M059J (cell line): Measurements from ENCODE around the gene NKD2. TPM values are rescaled to one million over a fixed set of nuclear protein-coding genes. Genes with fewer than 3 reads are reported as not detected.
"Not testable (repeated sequence)": the region's sequence is repeated elsewhere in the genome, so short reads cannot be mapped to it uniquely, and the experiment has no call there.

Experiments
- DNase-seq: peaks from one replicate; pipeline ENCODE4 v3.0.0-alpha.2; 2012; ENCODE audit warnings: low read depth
- total RNA-seq: library from RNA; depleted of rRNA; stranded (reverse); fragments of >200 nt; shearing (Covaris generic); gene quantifications from 2 replicates; pipeline ENCODE4 v1.2.3, GENCODE V29; 2014

The NKD2 gene
- total RNA-seq, 1 experiment from 2014 or later, result 0.32 TPM

DNA sequence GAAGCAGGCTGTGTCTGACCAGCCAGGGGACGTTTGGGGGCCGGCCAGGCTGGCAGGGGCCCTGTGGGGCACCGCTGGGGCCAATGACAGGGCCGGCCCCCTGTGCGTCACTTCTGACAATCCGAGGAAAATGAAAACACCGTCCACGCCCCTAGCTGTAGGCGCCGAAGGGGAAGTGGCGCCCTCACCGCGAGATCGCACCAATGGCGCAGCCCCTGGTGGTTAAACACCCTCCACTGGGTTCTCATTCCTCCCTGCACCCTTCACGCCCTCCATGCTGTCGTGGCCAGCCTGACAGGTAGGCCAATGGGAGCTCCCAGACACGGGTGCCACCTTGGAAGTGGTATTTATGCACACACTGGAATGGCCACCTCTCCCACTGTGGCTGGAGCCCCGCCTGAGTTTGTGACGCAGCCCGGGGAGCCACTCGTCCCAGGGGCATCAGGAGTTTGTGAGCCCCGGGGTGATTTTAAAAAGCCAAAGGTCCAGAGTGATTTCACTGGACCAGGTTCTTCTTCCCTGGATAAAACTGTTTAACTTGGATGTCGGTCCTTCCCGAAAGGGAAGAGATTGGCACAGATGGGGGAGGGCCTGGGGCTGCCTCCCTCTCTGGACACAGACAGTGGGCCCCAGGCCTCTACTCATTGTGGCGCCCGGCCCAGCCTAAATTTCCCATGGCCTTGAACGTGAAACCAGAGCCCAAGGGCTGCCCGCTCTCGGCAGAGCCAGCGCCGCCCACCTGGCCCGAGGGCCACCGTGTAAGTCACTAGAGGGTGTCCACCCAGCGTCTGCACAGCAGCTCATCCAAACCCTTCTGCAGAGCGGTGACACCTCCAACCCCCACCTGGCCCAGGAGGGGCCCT is 49.7 kb downstream of the NKD2 start:
- no peak for DNase-seq

DNA sequence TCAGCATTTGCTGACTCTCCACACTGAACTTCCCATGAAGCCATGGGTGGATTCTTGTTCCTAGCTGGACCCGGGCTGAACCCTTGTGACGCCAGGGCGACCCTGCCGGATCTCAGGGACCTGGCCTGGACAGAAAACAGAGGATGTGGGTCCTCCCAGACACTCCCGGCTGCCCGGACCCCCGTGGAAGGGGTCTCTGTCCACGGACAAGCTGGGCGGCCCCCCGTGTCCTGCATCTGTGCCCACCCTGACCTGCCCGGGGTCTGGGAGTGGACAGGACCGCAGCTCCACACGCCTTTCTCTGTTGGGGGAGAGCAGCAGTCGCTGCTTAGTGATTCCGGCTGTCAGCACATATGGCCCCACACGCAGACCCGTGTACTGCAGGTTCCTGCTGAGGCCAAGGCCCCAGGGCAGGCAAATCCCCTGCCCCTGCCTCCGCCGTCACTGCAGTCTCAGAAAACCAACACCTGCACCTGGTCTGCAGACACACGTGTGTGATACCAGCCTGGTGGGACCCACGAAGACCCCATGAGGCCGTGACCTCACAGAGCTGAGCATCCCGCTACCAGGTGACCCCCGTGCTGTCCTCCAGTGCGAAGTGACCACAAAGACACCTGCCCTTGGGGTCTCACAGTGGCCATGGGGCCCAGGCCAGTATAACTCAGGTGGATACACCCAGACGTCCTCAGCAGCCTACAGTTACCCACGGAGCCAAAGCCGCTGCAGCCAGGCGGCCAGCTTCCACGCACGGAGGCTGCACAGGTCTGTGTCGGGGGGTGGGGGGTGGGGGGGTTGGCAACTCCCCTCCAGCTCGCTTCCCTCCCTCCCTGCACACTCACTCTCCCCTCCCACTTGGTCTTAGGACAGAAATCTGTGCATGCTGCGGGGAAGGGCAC is 50.6 kb downstream of the NKD2 start:
- DNase-seq, result no peak

DNA sequence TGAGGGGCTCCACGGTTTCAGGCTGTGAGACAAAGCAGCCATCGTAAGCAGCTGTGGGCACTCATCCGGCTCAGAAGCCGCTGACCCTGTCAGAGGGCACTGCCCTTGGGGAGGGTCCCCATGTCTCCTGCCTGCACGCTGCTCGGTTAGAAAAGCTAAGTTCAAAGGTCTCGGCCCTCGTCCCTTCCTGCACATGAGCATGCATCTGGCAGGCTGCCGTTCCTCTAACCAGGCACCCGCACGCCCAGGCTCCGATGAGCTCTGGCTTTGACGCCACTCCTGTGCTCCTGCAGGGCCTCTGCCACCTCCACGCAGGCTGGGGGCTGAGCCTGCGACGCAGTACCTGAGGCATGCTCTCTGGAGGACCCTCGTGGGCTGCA is 51.3 kb downstream of the NKD2 start:
- DNase-seq, result no peak

DNA sequence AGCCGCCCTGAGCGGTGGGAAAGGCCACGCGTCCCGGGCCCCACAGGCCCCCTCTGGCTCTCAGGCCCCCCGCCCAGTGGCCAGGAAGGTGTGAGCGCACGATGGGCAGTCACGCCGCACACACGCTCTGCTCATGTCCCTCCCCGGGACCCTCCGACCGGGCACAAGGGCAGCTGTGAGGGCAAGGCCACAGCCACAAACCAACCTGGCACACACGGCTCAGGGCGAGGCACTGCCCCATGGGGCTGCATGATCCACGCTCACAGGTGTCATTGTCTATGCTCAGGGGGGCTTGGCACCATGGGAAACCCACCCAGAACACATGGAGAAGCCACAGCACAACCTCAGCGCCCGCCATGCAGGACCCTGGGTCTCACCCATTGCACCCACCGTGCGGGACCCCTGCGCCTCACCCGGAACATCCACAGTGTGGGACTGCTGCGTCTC is 52.0 kb downstream of the NKD2 start:
- no peak for DNase-seq

DNA sequence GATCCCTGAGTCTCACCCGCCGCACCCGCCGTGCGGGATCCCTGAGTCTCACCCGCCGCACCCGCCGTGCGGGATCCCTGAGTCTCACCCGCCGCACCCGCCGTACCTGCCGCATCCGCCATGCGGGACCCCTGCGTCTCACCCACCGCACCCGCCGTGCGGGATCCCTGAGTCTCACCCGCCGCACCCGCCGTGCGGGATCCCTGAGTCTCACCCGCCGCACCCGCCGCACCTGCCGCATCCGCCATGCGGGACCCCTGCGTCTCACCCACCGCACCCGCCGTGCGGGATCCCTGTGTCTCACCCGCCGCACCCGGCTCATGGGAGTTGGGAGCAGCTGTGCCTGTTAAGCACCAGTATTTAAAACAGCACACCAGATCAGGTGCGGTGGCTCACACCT is 52.7 kb downstream of the NKD2 start:
- not testable (repeated sequence) for DNase-seq

DNA sequence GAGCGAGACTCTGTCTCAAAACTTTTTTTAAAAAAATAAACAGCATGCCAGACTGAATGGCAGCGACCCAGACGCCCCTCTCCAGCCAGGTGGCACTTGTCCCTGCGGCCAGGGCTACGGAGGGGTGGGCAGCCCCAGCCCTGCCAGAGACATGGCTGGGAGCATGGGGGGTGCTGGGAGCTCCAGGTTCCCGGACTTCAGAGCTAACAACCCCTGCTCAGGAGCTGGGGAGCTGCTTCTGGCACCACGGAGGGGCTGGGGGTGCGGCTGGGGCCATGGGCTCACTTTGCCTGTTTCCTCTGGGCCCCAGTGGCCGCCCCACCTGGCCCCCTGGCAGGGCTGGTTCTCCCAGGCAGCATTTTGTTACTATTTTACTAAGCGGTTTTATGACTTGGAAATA is 53.3 kb downstream of the NKD2 start:
- no peak for DNase-seq

DNA sequence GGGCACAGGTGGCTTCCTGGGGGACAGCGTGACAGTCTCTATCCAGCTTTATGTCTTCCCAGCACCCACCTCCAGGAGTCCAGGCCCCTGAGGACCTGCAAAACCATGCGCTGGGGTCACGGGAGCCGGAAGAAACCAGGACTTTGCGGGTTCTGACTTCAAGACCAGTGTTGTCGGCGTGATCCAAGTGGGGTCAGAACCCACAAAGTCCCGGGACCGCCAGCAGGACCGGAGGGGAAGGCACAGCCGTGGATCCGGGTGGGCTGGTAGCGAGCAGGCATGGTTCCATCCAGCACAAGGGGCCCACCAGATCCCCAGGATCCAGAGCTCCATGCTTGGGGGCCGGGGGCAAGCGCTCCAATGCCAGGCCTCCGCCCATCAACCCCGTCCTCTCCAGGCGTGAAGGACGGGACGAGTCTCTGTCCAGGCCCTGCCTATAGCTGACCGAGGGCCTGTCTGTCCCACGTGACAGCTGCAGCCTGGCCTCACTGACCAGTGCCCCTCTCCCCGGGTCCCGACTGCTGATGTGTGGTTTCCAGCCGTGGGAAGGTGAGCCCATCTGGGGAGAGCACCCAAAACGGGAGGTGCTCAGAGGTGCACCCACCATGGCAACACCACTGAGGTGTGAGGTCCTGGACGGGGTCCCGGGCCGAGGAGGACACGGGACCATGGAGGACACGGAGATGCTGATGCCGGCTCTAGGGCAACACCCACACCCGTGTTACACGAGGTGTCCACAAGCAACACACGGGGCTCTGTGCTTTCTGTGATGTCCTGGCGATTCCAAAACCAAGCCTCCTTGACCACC is 54.4 kb downstream of the NKD2 start:
- DNase-seq, result no peak

DNA sequence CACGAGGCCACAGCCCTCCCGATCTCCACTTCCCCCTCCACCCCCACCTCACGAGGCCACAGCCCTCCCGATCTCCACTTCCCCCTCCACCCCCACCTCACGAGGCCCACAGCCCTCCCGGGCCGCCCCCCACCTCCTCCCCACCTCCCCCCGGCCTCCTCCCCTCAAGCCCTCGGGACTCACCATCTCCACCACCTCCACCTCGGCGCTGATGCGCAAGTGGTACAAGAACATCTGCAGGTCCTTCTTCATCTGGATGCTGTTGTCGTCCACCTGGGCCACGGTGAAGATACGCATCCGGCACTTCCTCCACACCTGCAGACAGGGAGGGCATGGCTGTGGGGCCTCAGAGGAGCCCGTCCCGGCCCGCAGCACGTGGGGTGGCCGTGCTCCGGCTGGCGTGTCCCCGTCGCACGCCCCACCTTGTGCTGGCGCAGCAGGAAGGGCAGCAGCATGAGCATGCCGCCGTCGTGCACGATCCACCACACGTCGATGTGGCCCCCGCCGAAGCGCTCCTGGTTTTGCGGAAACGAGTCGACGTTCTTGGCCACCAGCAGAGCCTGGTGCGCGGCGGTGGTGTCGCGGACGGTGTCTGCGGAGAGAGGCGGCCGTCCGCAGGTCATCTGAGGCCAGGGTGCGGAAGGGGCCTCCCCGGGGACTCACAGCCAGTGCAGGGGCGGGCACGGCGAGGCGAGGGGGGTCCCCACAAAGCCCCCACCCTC is 55.2 kb downstream of the NKD2 start:
- DNase-seq, result no peak

DNA sequence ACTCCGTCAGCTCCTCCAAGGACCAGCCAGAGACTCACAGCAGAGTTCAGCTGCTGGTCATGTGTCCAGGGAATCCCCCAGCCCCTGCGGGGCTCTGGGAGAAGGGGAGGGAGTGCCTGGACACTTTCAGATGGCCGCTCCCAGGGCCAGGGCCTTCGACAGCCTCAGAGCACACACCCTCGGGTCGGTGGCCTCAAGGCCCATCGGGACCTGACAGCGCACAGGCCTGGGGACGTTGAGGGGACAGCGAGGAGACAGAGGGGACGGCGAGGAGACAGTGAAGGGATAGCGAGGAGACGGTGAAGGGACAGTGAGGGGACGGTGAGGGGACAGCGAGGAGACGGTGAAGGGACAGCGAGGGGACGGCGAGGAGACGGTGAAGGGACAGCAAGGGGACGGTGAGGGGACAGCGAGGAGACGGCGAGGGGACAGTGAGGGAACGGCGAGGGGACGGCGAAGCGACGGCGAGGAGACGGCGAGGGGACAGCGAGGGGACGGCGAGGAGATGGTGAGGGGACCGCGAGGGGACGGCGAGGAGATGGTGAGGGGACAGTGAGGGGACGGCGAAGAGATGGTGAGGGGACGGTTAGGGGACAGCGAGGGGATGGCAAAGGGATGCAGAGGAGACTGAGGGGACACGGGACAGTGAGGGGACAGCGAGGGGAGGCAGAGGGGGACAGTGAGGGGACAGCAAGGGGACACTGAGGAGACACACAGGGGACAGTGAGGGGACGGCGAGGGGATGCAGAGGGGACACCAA is 56.0 kb downstream of the NKD2 start:
- DNase-seq, result no peak

DNA sequence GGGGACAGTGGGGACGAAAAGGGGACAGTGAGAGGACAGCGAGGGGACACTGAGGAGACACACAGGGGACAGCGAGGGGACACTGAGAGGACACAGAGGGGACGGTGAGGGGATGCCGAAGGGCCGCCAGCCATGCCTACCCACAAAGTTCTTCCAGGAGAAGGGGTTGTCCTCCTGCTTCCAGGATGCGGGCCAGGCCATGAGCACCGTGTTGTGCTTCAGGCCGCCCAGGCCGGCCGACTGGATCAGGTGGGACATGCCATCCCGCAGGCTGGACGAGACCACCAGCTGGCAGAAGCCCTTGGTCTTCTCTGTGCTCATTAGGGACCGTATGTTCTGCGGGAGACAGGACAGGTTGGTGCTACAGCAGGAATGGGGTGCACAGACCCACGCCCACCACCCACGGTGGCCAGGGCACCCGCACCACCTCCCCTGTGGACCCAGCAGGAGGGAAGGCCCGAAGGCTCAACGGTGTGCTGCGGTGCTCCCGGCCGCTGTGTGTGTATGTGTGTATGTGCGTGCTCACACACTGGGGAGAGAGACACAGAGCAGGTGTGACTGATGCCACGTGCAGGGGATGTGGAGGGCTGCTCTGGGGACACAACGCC is 56.6 kb downstream of the NKD2 start:
- DNase-seq, result no peak

DNA sequence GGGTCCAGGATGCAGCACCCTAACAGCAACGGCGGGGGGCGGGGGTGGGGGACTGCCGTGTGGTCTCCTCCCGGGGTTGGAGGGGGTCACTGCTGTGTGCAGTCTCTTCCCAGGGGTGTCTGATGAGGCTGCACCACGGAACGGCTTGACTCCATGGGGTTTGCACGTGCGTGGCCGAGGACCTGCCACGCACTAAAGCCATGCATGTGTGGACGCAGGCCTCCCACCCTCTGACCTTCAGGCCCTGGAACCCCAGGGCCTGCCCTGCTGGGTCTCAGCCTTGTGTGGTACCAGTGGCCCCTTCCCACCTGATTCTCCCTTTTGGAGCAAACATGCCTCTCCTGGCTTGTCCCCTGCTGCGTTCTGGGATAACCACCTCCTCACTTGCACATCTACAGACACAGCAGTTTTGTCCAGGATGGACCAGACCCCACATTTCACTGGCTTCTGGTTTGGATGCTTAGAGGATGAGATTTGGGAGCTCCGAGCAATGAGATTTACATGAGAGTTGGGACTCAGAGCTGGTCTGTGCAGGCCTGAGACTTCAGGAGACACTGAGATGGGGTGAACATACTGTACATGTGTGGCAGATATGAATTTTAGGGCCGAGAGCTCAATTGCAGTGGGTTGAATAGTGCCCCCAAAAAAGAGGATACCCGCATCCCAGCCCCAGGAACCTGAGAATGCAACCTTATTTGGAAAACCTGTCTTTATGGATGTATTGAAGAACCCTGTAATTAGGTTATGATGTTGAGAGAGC is 57.5 kb downstream of the NKD2 start:
- no peak for DNase-seq

DNA sequence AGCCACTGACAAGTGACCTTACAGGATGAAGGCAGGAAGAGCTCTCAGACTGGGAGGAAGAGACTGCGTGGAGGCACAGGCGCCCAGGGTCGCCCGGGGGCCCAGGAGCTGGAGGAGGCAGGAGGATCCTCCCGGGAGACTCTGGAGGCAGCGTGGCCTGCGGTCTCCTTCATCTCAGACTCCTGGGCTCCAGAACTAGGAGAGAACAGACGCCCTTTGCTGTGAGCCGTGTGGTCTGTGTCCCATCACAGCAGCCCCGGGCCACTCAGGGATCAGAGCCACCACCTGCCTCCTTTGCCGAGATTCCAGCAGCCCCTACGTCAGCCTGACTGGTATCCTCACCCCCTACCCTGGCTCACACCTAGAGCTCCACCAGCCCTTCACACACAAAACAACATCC is 58.1 kb downstream of the NKD2 start:
- no peak for DNase-seq

DNA sequence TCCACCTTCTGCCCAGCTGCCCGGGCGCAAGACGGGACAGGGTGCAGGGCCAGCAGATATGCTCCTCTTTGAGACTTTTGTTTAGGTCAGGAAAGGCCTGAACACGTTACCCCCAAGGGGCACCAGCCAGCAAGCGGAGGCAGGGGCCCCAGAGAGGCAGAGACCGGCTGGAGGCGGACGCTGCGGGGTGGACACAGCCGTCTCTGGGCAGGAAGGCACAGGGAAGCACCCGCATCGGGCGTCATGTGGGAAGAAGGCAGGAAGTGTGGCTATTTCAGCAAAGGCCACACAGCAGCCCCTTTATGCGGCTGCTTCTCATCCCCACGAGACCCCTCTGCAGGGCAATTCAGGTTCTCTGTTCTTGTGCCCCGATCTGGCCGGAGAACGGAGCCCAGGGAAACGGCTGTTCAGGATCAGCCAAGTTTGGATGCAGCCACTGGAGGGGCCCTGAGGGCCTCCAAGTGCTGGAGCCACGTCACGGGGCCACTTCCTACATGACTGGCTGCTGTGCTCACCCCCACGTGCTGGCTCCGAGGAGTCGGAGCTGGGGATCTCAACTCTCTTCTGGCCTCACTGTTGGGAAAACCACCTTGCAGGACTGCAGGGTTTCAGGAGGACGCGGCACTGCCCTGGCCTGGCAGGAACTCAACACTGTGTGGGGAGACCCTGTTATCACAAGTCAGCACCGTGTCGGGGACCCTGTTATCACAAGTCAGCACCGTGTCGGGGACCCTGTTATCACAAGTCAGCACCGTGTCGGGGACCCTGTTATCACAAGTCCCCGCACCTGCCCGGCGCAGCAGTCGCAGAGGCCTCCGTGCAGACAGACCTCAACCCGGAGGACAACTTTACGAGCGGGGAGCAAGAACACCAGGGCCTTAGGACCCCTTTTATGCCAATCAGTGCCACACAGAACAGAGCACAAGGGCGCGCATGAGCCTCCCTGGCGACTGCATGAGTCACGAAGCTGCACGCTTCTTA is 58.8 kb downstream of the NKD2 start:
- no peak for DNase-seq

DNA sequence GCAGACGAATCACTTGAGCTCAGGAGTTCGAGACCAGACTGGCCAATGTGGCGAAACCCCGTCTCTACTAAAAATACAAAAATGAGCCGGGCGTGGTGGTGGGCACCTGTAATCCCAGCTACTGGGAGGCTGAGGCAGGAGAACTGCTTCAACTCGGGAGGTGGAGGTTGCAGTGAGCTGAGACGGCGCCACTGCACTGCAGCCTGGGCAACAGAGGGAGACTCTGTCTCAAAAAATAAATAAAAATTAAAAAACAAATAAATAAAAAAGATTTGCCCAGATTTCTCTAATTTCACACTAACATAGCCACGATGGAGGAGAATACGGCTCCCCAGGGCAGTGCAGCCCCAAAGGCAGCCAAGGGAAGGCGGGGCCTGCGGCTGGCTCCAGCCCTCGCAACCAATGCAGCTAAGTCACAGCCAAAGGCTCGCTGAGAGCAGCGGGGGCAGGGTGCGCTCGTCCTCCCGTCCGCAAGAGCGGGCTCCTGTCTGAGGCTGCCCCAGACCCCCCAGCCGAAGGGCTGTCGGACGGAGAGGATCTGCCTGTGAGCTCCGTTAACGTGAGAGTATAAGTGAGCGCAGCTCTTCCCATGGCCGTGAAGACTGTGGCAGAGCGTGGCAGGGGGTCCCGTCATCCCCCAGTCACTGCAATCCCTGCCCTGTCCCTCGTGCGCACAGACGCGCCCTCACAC is 59.7 kb downstream of the NKD2 start:
- no peak for DNase-seq

DNA sequence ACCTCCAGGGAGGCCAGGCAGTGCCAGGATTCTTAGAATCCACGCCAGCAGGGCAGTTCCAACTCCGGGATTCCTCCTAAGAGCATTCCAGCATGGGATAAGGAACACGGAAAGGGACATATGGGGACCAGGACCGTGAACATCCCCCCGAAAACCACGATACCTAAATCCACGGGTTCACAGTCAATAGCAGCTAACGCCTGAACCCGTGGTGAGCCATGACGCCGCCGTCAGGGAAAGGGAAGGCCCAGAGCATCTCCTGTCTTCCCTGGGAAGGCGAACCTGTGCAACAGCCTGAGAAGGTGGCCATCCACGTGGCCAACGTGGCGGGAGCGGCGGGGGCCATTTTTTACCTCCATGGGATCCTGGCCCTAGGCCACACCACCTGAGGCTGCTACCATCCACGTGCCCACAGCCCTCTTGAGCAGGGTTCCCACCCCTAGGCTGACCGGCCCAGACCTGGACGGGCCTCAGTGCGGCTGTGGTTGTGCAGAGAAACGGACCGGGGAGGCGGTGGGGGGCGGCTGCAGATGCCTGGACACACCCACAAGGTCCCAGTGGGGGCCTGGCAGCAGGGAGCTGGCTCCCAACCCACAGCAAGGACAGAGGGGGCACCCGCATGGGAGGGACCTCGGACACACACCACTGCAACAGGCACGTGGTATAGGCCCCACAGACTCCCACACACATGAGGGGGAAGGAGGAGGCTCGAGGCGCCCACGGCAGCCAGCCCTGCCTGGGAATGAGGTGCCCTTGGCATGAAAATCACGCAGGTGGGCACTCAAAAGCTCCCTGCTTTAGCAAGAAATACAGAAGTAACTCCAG is 60.5 kb downstream of the NKD2 start:
- no peak for DNase-seq

DNA sequence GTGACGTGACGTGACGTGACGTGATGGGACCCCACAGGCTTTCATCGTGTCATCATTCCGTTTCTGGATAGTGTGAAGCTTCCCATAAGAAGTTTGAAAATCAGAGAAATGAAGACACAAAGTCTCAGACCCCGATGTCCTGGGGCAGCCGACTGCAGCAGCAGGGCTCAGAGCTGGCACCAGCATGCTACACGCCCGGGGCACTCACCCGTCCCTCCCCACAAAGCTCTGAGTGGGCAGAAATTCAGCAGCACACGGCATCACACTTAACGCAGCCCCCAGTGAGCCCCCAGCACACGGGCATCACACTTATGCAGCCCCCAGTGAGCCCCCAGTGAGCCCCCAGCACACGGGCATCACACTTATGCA is 61.1 kb downstream of the NKD2 start:
- no peak for DNase-seq
